ENCODE results near the gene HLA-G. TPM values are rescaled to one million over a fixed set of nuclear protein-coding genes. Genes with fewer than 3 reads are reported as not detected.
"Not testable (repeated sequence)": the region's sequence is repeated elsewhere in the genome, so short reads cannot be mapped to it uniquely, and the experiment has no call there.

HLA-G gene
- 0.41 TPM for total RNA-seq (ENCODE audit: unreplicated experiment)
- long read RNA-seq = 0 reads

DNA sequence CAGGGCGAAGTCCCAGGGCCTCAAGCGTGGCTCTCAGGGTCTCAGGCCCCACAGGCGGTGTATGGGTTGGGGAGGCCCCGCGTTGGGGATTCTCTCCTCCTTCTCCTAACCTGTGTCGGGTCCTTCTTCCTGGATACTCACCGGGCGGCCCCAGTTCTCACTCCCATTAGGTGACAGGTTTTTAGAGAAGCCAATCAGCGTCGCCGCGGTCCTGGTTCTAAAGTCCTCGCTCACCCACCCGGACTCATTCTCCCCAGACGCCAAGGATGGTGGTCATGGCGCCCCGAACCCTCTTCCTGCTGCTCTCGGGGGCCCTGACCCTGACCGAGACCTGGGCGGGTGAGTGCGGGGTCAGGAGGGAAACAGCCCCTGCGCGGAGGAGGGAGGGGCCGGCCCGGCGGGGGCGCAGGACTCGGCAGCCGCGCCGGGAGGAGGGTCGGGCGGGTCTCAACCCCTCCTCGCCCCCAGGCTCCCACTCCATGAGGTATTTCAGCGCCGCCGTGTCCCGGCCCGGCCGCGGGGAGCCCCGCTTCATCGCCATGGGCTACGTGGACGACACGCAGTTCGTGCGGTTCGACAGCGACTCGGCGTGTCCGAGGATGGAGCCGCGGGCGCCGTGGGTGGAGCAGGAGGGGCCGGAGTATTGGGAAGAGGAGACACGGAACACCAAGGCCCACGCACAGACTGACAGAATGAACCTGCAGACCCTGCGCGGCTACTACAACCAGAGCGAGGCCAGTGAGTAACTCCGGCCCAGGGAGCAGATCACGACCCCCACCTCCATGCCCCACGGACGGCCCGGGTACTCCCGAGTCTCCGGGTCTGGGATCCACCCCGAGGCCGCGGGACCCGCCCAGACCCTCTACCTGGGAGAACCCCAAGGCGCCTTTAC lies at the start of gene HLA-G:
Gene HLA-G, plus strand, starts transcription at position 247 of the 892 bp plus-strand sequence. Its CDS starts 20 bp downstream, at position 267.
- DNase-seq (ENCODE audit: low spot score) = no peak
- Mint-ChIP-seq H3K36me3 (ENCODE audit: low read depth, unreplicated experiment) (peaks cover 7% of the 10 kb centered on the region), H3K4me1 (ENCODE audit: unreplicated experiment) (peaks cover 5% of the 10 kb centered on the region), H3K4me3 (ENCODE audit: unreplicated experiment) (peak within 1 kb of the TSS; percentile 54), H3K27me3 (ENCODE audit: unreplicated experiment) (peaks cover 10% of the 10 kb centered on the region), H3K9me3 (ENCODE audit: unreplicated experiment) (no peaks in the 10 kb centered on the region), H3K27ac (ENCODE audit: unreplicated experiment) (no peak within 1 kb of the TSS)
- TF ChIP-seq, protein P1, sequence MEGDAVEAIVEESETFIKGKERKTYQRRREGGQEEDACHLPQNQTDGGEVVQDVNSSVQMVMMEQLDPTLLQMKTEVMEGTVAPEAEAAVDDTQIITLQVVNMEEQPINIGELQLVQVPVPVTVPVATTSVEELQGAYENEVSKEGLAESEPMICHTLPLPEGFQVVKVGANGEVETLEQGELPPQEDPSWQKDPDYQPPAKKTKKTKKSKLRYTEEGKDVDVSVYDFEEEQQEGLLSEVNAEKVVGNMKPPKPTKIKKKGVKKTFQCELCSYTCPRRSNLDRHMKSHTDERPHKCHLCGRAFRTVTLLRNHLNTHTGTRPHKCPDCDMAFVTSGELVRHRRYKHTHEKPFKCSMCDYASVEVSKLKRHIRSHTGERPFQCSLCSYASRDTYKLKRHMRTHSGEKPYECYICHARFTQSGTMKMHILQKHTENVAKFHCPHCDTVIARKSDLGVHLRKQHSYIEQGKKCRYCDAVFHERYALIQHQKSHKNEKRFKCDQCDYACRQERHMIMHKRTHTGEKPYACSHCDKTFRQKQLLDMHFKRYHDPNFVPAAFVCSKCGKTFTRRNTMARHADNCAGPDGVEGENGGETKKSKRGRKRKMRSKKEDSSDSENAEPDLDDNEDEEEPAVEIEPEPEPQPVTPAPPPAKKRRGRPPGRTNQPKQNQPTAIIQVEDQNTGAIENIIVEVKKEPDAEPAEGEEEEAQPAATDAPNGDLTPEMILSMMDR (IDR thresholded peaks at IDR 0.05; ENCODE audit: unreplicated experiment) = no peak

DNA sequence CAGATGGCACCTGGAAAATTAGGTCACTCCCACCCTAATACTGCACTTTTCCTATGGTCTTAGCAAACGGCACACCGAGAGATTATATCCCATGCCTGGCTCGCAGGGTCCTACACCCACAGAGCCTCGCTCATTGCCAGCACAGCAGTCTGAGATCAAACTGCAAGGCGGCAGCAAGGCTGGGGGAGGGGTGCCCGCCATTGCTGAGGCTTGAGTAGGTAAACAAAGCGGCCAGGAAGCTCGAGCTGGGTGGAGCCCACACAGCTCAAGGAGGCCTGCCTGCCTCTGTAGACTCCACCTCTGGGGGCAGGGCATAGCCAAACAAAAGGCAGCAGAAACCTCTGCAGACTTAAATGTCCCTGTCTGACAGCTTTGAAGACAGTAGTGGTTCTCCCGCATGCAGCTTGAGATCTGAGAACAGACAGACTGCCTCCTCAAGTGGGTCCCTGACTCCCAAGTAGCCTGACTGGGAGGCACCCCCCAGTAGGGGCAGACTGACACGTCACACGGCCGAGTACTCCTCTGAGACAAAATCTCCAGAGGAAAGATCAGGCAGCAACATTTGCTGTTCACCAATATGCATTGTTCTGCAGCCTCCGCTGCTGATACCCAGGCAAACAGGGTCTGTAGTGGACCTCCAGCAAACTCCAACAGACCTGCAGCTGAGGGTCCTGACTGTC lies 47.5 kb upstream of the HLA-G start:
- not testable (repeated sequence) for H3K36me3 Mint-ChIP-seq (ENCODE audit: low read depth, unreplicated experiment); DNase-seq (ENCODE audit: low spot score); H3K4me1 Mint-ChIP-seq (ENCODE audit: unreplicated experiment); H3K27ac Mint-ChIP-seq (ENCODE audit: unreplicated experiment); H3K9me3 Mint-ChIP-seq (ENCODE audit: unreplicated experiment); H3K27me3 Mint-ChIP-seq (ENCODE audit: unreplicated experiment); H3K4me3 Mint-ChIP-seq (ENCODE audit: unreplicated experiment)

DNA sequence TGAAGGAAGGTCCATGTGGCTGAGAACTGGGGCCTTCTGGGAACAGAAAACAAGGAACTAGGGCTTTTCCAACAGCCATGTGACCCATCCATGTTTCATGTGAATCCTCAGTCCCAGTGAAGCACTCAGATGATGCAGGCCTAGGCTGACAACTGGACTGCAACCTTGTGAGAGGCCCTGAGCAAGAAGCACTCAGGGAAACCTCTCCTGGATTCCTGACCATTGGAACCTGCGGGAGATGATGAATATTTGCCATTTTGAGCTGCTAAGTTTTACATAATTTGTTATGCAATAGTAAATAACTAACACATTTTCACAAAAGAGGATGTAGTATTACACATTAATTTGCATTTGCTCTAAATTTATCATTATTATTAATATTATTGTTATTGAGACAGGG lies 38.4 kb upstream of the HLA-G start:
- no peak overlapping the region for H3K4me3 Mint-ChIP-seq (ENCODE audit: unreplicated experiment)
- H3K36me3 Mint-ChIP-seq (ENCODE audit: low read depth, unreplicated experiment) = no peaks in the 10 kb centered on the region
- H3K9me3 Mint-ChIP-seq (ENCODE audit: unreplicated experiment) = no peaks in the 10 kb centered on the region
- H3K27ac Mint-ChIP-seq (ENCODE audit: unreplicated experiment) = no peak overlapping the region
- no peak for DNase-seq (ENCODE audit: low spot score)
- TF ChIP-seq, protein P1 (IDR thresholded peaks at IDR 0.05; ENCODE audit: unreplicated experiment) = no peak
- H3K27me3 Mint-ChIP-seq (ENCODE audit: unreplicated experiment) = peaks cover 9% of the 10 kb centered on the region
- H3K4me1 Mint-ChIP-seq (ENCODE audit: unreplicated experiment) = peaks cover 4% of the 10 kb centered on the region

DNA sequence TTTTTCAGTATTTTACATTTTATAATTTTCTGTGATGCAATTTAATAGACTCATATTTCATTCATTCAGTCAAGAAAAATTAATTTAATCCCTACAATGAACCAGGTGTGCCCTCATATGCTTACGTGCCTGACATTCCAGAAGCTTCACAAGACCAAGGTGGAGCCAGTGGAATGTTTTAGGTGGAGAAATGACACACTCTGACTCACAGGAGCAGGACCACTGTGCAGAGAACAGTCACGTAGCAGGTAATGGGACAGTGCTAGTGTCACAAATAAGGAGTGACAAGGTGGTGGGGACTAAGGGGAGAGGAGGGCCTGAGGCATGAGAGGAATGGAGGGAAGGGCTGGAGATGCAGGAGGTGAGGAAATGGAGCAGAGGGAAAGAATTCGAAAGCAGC lies 37.0 kb upstream of the HLA-G start:
- Mint-ChIP-seq H3K36me3 (ENCODE audit: low read depth, unreplicated experiment) (no peaks in the 10 kb centered on the region), H3K4me1 (ENCODE audit: unreplicated experiment) (peaks cover 4% of the 10 kb centered on the region), H3K9me3 (ENCODE audit: unreplicated experiment) (no peaks in the 10 kb centered on the region), H3K27me3 (ENCODE audit: unreplicated experiment) (peaks cover 9% of the 10 kb centered on the region), H3K4me3 (ENCODE audit: unreplicated experiment) (no peak overlapping the region), H3K27ac (ENCODE audit: unreplicated experiment) (no peak overlapping the region)
- TF ChIP-seq, protein P1 (IDR thresholded peaks at IDR 0.05; ENCODE audit: unreplicated experiment) = no peak
- no peak for DNase-seq (ENCODE audit: low spot score)

DNA sequence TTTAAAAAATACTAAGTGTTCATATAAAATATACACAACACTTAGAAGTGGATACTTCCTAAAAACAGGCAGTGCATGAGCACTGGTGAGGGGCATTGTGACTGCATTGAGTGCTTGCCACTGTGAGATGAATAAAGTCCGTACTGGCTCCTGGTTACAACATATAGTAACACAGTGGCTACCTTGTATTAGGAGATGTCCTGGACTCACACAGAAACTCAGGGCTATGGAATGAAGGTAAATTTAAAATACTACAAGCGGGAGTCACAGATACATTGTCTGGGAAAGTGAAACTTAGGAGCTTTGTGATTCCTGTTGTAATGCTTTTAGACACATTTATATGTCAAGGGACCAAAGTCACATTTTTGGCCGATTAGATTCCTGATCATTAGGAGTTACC lies 36.5 kb upstream of the HLA-G start:
- H3K27ac Mint-ChIP-seq (ENCODE audit: unreplicated experiment) = no peak overlapping the region

More for the DNA sequence above, 36.5 kb upstream of the HLA-G start:
- H3K9me3 Mint-ChIP-seq (ENCODE audit: unreplicated experiment) = no peaks in the 10 kb centered on the region
- peak overlapping the region; percentile 64 for H3K4me3 Mint-ChIP-seq (ENCODE audit: unreplicated experiment)
- H3K27me3 Mint-ChIP-seq (ENCODE audit: unreplicated experiment) = peaks cover 9% of the 10 kb centered on the region
- DNase-seq (ENCODE audit: low spot score) = no peak
- peaks cover 4% of the 10 kb centered on the region for H3K4me1 Mint-ChIP-seq (ENCODE audit: unreplicated experiment)
- H3K36me3 Mint-ChIP-seq (ENCODE audit: low read depth, unreplicated experiment) = no peaks in the 10 kb centered on the region
- TF ChIP-seq, protein P1 (IDR thresholded peaks at IDR 0.05; ENCODE audit: unreplicated experiment) = no peak

All from endothelial cell (in vitro differentiated cells).